ENCODE results near the gene FCSK.
"Not testable (repeated sequence)": the region's sequence is repeated elsewhere in the genome, so short reads cannot be mapped to it uniquely, and the experiment has no call there.

Gene FCSK

GRCh38 chr16:70454222-70455034 lies at the start of gene FCSK:
Gene FCSK, plus strand, starts transcription at chr16:70454595. Its CDS starts 8,596 bp downstream, at chr16:70463191.
- peak; percentile 39 for DNase-seq (ENCODE audit: low read depth)

DNA sequence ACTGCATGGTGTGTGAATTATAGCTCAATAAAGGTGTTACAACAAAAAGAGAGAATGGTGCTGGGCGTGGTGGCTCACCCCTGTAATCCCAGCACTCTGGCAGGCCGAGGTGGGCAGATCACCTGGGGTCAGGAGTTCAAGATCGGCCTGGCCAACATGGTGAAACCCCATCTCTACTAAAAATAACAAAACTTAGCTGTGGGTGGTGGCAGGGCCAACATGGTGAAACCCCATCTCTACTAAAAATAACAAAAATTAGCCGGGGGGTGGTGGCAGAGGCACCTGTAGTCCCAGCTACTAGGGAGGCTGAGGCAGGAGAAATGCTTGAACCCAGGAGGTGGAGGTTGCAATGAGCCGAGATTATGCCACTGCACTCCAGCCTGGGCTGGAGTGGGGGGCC lies 48.3 kb upstream of the FCSK start:
- DNase-seq (ENCODE audit: low read depth): not testable (repeated sequence)

DNA sequence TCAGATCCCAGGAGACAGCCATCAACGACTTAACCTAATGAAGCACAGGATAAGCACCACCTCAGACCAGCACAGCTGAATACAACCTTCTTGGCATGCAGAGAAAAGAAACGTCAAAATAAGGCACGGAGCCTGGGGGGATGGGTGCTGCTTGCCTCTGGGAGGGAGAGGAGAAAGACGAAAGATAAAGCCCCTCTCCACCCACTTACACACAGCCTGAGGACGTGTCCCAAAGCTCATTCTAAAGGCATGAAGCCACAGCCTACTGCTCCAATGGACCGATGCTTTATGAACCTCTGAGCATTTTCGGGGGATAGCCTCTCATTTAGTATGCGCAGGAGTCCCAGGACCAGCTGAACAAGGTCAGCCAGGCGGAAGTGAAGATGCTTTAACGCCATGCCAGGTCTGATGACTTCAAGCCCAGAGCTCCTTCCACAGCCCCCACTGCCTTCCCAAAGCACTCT lies 46.6 kb upstream of the FCSK start:
- no peak for DNase-seq (ENCODE audit: low read depth)

DNA sequence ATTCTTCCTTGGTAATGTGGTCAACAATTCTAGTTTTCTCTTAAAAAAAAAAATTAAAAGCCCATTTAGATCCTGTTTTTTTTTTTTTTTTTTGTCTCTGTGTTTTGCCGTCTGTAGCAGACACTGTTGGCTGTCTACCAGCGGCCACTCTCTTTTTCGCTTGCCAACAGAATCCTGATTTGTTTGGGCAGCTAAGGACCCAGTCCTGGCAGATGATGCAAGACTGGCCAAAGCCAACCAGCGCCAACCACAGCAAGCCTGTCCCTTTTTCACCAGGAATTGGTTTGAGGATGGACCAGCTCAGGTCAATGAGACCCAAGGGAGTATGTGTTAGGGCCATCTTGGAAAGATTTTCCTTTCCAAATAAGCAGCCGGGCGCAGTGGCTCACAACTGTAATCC lies 43.7 kb upstream of the FCSK start:
- no peak for DNase-seq (ENCODE audit: low read depth)

- DNase-seq (ENCODE audit: low read depth): no peak
These were observed 42.0 kb upstream of the FCSK start for GRCh38 chr16:70412385-70412784.

DNA sequence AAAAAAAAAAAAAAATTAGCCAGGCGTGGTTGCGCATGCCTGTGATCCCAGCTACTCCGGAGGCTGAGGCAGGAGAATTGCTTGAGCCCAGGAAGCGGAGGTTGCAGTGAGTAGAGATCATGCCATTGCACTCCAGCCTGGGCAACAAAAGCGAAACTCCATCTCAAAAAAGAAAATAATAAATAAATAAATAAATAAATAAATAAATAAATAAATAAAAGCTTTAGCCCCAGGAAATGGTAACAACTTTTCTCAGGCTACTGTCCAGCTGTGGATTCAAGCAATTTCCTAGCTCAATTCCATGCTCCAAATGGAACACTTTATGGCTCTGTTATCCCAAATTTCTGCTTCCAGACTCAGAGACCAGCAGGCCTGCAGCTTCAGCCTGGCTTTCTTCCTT lies 40.8 kb upstream of the FCSK start:
- not testable (repeated sequence) for DNase-seq (ENCODE audit: low read depth)

GRCh38 chr16:70416748-70417616 lies 37.4 kb upstream of the FCSK start:
- no peak for DNase-seq (ENCODE audit: low read depth)

DNA sequence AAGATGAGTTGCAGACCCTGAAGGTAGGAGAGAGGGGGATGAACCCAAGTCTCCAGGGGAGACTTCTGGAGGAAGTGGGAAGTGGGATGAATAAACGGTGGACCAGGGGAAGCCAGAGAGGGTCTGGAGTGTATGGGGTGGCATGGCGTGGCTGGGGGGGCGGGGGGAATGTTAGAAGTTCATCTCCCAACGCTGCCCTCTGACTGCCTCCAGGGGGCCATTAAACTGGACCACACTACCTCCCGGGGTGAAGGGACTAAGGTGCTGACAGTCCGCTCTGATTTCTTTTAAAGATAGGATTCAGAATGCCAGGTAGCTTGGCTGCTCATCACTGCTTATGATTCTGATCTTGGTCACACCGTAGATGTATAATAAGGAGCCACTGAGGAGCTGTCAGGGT lies 36.7 kb upstream of the FCSK start:
- DNase-seq (ENCODE audit: low read depth): no peak

- DNase-seq (ENCODE audit: low read depth): no peak
These were observed 36.0 kb upstream of the FCSK start for GRCh38 chr16:70418274-70418992.

- no peak for DNase-seq (ENCODE audit: low read depth)
These were observed 35.4 kb upstream of the FCSK start for GRCh38 chr16:70418993-70419318.

- no peak for DNase-seq (ENCODE audit: low read depth)
These were observed 34.7 kb upstream of the FCSK start for GRCh38 chr16:70419384-70420327.

GRCh38 chr16:70421014-70421413 lies 33.4 kb upstream of the FCSK start:
- no peak for DNase-seq (ENCODE audit: low read depth)

- no peak for DNase-seq (ENCODE audit: low read depth)
These were observed 32.7 kb upstream of the FCSK start for GRCh38 chr16:70421473-70422311.

DNA sequence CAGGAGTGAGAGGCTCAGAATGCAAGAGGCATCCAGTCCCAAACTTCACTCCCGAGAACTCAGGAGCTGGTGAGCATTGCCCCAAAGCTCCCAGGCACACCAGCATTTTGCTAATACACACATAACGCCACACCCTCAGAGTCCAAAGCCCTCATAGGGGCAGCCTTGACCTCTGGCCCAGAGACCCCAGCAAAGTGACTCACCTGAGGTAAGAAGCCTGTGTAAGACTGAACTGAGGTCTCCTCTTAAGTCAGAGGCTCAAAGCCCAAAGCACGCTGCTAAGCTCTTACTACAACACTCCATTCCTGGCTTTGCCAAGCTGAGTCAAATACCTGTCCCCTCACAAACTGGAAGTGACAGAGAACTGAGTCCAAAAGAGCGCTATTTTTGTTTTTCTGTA lies 31.9 kb upstream of the FCSK start:
- no peak for DNase-seq (ENCODE audit: low read depth)

GRCh38 chr16:70427786-70428177 lies 26.6 kb upstream of the FCSK start:
- DNase-seq (ENCODE audit: low read depth): no peak

DNA sequence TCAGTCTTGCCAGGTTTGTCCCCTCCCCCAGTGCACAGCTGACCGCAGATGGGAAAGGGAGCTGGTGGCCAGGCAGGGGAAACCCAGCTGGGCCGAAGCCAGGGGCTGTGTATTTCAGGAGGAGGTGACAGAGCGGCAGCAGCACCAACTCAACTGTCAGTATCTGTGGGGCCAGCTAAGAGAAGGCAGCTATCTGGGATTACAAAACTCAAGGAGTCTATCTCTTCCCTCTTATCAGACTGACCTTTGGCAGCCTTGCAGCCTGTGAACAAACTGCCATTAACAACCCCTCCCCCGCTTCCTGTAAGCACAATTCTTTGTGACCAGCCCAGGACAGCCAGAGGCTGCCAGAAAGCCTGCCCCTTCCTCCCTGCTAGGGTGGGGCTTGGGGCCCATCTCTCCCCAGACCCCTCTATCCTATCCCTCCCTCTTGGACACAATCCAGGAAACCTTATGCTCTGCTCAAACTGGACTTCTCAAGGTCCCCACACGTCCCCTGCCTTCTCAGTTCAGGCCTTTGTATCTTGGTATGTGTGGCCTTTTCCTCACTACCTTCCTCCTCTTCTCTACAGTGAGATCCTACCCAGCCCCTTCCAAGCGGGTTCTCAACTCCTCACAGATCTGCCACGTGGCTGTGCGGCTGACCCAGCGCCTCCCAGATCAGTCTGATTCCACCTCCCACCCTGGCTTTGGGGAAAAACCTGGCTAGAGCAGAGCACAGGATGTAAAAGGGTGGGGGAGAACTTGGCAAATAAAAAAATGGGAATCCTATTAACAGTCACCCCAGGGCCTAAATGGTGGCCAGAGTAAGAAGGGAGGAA lies 26.0 kb upstream of the FCSK start:
- peak; percentile 87 for DNase-seq (ENCODE audit: low read depth)

DNA sequence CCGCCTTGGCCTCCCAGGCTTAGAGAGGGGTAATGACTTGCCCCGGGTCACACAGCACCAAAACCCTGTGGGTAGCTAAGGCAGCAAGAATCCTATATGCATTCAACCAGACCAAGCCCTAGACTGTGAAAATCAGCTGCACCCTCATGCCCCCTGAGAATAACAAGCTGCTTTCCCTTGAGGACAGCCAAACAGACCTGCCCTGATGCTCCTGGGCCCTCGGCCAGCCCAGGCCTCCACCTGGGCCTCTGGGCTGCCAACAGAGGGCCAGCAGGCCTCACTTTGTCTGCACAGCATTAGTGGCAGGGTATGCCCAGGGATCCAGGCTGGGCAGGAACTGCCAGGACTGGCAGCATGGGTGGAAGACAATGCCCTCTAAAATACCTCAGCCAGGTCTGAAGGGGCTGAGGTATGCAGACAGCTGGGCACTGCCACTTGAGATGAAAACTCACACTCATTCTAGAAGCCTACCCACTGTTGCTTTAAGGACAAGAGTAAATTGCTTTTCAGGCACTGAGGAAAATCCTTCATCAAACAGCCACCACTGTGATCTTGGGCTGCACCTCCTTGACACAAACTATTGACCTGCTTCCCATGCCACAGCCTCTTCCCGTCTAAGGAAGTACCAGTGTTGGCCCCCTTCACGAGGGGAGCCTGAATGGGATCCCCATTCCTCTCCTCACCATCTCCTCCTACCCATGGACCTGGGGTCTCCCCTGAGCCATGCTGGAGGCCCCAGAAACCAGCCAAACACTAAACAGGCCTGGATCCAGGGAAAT lies 24.3 kb upstream of the FCSK start:
- no peak for DNase-seq (ENCODE audit: low read depth)

- DNase-seq (ENCODE audit: low read depth): no peak
These were observed 23.5 kb upstream of the FCSK start for GRCh38 chr16:70430667-70431536.
